HG02588 (cell line): Measurements from ENCODE around the gene F2R.
"Not testable (repeated sequence)": the region's sequence is repeated elsewhere in the genome, so short reads cannot be mapped to it uniquely, and the experiment has no call there.

Experiments
- ATAC-seq: cut with Tn5 transposase; IDR thresholded peaks from one replicate; pipeline ENCODE4 v1.9.1; 2021; ENCODE audit warnings: mild to moderate bottlenecking, moderate library complexity; ENCODE audit not compliant: unreplicated experiment

F2R gene

GRCh38 chr5:76747706-76748105, 31.8 kb downstream of the F2R start:
- ATAC-seq: no peak

GRCh38 chr5:76751291-76751690, 35.4 kb downstream of the F2R start:
- ATAC-seq: no peak

GRCh38 chr5:76754668-76755078, 38.7 kb downstream of the F2R start:
- no peak for ATAC-seq

- no peak for ATAC-seq
Measured at GRCh38 chr5:76755779-76756637, 40.1 kb downstream of the F2R start.

GRCh38 chr5:76757049-76757448, 41.1 kb downstream of the F2R start:
- no peak for ATAC-seq

- ATAC-seq: not testable (repeated sequence)
Measured at GRCh38 chr5:76761118-76761517, 45.2 kb downstream of the F2R start.

- ATAC-seq: no peak
Measured at GRCh38 chr5:76762484-76762883, 46.6 kb downstream of the F2R start.

GRCh38 chr5:76763136-76763535, 47.2 kb downstream of the F2R start:
- no peak for ATAC-seq

- no peak for ATAC-seq
Measured at GRCh38 chr5:76764374-76764773, 48.4 kb downstream of the F2R start.

GRCh38 chr5:76765249-76765648, 49.3 kb downstream of the F2R start:
- no peak for ATAC-seq

- no peak for ATAC-seq
Measured at GRCh38 chr5:76766746-76767145, 50.8 kb downstream of the F2R start.

- ATAC-seq: not testable (repeated sequence)
Measured at GRCh38 chr5:76771041-76771440, 55.1 kb downstream of the F2R start.

- ATAC-seq: no peak
Measured at GRCh38 chr5:76771705-76772405, 55.9 kb downstream of the F2R start.

- no peak for ATAC-seq
Measured at GRCh38 chr5:76775921-76776320, 60.0 kb downstream of the F2R start.

- ATAC-seq: no peak
Measured at GRCh38 chr5:76776391-76776790, 60.5 kb downstream of the F2R start.

GRCh38 chr5:76780616-76781015, 64.7 kb downstream of the F2R start:
- not testable (repeated sequence) for ATAC-seq

GRCh38 chr5:76781775-76782174, 65.8 kb downstream of the F2R start:
- no peak for ATAC-seq

GRCh38 chr5:76782444-76782843, 66.5 kb downstream of the F2R start:
- no peak for ATAC-seq
